ENCODE measurements around the gene NUMB. TPM values are rescaled to one million over a fixed set of nuclear protein-coding genes. Genes with fewer than 3 reads are reported as not detected.

NUMB gene
- total RNA-seq, 1 donor: 52.3 TPM

DNA sequence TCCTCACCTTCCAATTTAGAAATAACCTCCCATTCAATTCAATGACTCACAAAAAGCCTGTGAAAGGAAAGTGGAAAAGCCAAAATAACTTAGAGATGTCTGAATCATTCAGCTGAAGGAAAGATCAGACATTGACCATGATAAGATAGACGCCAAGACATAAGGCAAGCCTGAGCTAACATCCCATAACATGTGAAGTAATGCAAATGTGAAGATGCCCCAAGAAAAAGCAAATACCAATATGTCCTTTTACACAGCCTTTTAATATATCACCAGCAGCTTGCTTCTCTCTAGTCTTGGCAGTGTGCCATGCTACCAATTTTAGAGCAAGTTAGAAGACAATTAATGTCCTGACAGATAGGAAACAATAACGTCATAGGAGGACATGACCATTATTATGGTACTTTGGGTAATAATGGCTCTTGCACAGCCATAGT lies 2.4 kb upstream of the NUMB start:
- H3K4me3 ChIP-seq (ENCODE audit: low read depth, low read length): no peak overlapping the region
- DNase-seq (ENCODE audit: low read depth): peak; percentile 81
- TF ChIP-seq, protein P1, sequence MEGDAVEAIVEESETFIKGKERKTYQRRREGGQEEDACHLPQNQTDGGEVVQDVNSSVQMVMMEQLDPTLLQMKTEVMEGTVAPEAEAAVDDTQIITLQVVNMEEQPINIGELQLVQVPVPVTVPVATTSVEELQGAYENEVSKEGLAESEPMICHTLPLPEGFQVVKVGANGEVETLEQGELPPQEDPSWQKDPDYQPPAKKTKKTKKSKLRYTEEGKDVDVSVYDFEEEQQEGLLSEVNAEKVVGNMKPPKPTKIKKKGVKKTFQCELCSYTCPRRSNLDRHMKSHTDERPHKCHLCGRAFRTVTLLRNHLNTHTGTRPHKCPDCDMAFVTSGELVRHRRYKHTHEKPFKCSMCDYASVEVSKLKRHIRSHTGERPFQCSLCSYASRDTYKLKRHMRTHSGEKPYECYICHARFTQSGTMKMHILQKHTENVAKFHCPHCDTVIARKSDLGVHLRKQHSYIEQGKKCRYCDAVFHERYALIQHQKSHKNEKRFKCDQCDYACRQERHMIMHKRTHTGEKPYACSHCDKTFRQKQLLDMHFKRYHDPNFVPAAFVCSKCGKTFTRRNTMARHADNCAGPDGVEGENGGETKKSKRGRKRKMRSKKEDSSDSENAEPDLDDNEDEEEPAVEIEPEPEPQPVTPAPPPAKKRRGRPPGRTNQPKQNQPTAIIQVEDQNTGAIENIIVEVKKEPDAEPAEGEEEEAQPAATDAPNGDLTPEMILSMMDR (IDR thresholded peaks at IDR 0.05; ENCODE audit: insufficient read depth, low read length): no peak

DNA sequence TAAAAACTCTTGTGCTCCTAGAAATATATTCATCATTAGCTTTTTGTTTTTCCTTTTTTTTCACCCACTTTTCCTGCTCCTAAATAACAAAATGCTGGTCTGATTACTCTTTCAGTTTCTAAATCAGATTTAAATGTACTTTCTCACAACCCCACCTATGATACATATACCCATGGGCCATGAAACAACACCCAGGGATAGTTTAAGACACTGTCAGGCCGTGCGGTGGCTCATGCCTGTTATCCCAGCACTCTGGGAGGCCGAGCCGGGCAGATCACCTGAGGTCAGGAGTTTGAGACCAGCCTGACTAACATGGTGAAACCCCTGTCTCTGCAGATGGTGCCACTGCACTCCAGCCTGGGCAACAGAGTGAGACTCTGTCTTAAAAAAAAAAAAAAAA lies 1.6 kb upstream of the NUMB start:
- no peak overlapping the region for H3K4me3 ChIP-seq (ENCODE audit: low read depth, low read length)
- DNase-seq (ENCODE audit: low read depth): no peak
- TF ChIP-seq, protein P1 (IDR thresholded peaks at IDR 0.05; ENCODE audit: insufficient read depth, low read length): no peak

DNA sequence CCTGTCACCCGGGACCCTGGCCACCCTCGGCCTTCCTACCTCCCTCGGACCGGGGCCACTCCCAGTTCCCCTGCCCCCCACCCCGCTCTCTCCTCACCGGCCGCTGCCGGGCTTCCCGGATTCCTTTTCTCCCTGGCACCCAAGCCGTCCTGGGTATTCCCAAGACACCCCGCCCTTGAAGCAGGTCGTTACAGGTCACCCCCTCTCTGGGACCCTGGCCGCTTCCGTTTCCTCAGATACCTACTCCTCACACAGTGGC lies 493 bp downstream of the NUMB start:
- peak overlapping the region; percentile 86 for H3K4me3 ChIP-seq (ENCODE audit: low read depth, low read length)
- DNase-seq (ENCODE audit: low read depth): no peak
- TF ChIP-seq, protein P1 (IDR thresholded peaks at IDR 0.05; ENCODE audit: insufficient read depth, low read length): no peak

DNA sequence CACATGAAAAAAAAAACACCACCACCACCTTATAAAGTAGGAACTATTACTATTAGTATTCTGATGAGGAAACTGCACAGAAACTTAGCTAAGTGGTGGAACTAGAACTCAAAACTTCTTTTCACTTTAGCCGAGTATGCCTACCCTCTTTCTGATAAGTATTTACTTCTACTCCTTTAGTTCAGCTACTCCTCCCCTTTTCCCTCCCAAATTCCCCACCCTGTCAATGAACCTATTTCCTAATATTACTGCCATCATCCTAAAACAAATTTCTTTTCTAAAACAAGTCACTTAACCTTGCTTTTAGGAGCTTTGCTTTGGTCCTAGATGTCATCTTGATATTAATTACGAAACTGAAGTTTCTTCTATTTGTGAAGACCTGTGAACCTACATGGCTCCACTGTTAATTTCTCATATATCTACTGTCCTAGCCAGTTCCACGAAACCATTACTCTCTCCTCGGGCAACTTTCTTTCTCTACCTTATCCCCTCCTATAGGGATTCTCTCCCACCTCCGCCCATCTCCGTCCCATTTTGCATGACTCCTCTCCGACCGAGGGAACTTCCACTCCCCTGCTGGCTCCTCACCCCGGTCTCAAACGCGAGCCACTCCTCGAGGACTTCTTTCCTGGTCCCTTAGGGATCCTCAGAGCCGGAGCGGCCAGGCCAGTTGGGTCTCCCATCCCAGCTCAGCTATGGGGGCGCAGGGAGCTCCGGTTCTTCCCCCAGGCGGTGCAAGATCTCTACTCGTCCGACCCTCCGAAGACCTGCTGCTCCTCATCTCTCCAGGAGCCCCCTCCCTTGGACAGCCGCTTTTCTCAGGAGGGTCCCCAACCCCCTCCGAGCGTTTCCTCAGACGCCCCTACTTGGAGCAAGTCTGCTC lies 1.1 kb downstream of the NUMB start:
- TF ChIP-seq, protein P1 (IDR thresholded peaks at IDR 0.05; ENCODE audit: insufficient read depth, low read length): no peak
- DNase-seq (ENCODE audit: low read depth): no peak
- H3K4me3 ChIP-seq (ENCODE audit: low read depth, low read length): peak overlapping the region; percentile 86

DNA sequence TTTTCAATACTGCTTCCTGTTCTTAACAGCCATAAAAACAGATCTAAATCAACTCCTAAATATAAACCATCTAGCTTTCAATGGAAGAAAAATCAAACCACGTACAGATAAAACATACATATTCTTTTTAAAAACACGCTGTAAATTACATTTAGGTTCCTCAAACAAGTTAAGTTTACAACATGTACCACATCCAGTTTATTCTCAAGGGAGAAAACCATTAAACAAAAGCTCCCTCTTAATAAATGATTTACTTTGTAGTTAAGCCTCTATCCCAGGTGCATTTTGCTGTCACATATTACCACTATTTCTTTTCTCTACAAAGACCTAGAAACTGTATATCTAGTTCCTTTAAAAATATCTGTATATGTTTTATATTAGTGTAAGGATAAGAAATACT lies 3.1 kb downstream of the NUMB start:
- TF ChIP-seq, protein P1 (IDR thresholded peaks at IDR 0.05; ENCODE audit: insufficient read depth, low read length): no peak
- DNase-seq (ENCODE audit: low read depth): no peak
- H3K4me3 ChIP-seq (ENCODE audit: low read depth, low read length): no peak overlapping the region

DNA sequence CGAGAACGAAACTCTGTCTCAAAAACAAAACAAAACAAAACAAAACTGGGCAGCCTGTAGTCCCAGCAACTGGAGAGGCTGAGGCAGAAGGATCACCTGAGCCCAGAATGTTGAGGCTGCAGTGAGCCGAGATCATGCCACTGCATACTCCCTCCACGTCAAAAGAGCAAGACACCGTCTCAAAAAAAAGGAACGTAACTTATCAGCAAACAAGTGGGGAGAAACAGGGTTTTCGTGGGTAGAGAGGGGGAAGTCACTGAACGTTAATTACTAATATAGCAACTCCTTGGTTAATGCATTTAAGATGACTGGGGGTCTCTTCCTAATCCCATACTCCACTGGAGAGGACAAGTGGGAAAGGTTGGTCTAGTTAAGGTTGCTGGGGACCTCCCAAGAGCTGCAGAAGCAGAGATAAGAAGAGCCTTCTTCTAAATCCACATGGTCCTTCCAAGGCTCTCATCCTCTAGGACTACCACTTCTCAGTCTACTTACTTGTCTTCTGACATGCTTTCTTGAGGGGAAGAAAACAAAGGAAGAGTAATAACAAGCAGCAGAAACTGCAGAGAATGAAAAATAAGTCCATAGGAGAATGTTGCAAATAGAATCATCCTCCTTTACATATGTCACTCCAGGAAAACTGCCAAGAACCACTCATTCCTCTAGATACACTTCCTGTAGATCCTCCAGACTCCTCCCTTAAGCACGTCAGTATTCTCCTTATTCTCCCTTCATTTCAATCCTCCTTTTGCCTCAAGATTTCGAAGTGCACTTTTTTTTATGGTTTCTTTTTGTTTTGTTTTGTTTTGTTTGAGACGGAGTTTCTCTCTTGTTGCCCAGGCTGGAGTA lies 5.8 kb downstream of the NUMB start:
- H3K4me3 ChIP-seq (ENCODE audit: low read depth, low read length): no peak overlapping the region
- DNase-seq (ENCODE audit: low read depth): peak; percentile 88
- TF ChIP-seq, protein P1 (IDR thresholded peaks at IDR 0.05; ENCODE audit: insufficient read depth, low read length): no peak

All from fibroblast of the aortic adventitia (primary cell).